Activated CD8-positive, alpha-beta memory T cell treated with anti-CD3 and anti-CD28 coated beads for 4 hours (primary cell): Measurements from ENCODE around the gene RSAD2.

Experiments
- DNase-seq, 2 donors: peaks; one replicate each; pipeline ENCODE4 v3.0.0-alpha.2; 2020; ENCODE audit warnings: low read depth in 2 of 2

RSAD2 gene

DNA sequence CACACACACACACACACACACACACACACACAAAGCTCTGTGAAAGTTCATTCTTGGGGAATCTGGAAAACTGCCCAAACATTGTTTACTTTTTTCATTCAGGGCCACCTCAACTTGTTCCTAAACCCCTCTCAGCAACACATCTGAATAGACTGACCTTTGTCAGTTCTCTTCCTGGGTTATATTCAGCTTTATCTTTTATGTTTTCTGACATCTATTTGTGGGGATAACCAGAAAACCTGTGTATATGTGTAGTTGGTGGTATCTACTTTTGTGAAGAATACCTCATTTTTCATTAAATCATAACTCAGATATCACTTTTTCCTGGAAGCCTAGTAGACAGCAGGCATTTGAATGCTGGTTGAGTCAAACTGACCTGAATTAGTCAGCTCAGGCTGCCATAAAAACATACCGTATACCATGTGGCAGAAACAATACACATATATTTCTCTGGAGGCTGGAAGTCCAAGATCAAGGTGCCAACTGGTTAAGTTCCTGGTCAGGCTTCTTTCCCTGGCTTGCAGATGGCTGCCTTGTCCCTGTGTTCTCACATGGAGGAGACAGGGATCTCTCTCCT, 28.7 kb downstream of the RSAD2 start:
- DNase-seq = no peak

DNA sequence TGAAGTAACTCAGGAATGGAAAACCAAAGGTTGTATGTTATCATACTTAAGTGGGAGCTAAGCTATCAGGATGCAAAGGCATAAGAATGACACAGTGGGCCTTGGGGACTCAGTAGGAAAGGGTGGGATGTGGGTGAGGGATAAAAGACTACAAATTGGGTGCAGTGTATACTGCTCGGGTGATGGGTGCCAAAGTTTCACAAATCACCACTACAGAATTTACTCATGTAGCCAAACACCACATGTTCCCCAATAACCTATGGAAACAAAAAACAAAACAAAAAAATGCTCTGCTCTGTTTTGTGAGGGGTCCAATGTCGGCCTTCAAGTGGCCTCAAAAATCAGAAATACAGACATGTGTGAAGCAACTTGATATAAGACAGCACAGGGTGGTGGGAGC, 30.7 kb downstream of the RSAD2 start:
- DNase-seq = no peak

DNA sequence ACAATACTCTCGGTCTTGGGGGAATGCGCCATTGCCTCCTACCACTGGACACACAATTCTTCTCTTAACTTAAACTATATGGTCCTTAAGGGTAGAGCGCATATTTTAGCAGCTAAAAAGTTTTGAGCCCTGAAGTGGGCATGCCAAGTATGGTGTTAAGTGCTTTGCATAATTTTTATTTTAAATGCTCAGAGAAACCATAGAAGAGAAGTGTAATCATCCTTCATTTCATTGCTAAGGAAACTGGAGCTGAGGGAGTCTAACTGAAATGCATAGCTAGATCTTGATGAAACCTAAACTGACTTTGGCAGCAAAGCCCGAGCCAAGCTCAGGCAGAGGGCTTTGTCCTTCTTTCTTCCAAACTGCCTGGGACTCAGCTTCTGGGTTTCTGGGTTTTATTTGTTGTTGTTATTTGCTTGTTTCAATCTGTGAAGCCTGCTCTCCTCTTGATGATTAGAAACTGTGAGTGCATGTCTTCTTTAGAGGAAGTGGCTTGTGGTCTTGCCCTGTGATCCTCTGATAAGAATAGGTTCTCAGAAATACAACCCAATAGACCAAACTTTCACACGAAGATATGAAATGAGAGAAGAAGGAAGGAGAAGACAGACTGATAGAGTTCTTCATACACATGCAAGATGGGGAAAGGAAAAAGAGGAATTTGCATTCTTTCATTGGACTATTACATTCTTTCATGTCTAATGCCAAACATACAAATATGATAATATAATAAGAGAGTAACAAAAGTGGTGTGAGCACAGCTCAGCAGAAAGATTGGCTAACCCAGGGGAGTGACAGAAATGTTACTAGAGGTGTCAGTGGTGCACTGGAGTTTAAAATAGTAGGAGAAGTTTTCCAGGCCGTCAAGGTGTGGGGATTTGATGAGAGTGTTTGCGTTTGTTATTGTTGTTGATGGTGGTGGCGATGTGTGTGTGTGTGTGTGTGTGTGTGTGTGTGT, 32.1 kb downstream of the RSAD2 start:
- DNase-seq = peak in 1 of 2 donors; percentile 28

DNA sequence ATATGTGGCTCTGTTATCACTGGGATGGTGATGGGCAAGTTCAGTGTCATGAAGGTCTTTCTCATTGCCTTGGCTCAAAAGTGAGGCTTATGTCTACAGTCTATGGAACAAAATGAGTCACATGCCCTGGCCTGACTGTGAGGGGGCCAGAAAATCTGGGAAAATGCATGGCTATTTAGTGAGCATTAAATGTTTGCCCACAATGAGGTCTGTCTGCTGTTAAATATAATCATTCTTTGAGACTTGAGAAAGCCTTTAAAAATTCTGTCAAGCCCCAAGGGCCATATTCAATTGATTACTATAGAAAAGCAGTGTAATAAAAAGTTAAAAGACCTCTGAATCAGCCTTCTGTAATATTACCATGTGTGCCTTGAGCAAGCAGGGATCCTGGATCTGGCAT, 34.1 kb downstream of the RSAD2 start:
- no peak for DNase-seq

DNA sequence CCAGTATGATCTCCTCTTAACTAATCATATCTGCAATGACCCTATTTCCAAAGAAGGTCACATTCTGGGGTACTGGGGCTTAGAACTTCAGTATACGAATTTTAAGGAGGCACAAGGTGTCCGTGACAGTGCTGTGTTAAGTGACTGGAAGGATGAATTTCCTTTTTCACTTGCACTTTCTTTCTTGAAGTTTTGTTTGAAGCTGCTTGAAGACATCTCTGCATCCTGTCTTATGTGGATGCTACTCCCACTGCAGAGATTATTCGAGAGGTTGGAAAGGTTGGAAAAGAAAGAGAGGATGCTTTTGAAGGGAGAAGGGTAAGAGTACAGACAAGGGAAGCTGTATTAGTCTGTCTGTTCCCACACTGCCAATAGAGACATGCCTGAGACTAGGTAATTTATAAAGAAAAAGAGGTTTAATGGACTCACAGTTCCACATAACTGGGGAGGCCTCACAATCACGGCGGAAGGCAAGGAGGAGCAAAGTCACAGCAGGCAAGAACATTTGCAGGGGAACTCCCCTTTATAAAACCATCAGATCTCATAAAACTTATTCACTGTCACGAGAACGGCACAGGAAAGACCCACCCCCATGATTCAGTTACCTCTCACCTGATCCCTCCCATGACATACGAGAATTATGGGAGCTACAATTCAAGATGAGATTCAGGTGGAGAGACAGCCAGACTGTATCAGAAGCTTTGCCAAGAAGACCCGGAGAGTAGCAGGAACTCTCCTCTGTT, 36.0 kb downstream of the RSAD2 start:
- peak in 1 of 2 donors; percentile 35 for DNase-seq

DNA sequence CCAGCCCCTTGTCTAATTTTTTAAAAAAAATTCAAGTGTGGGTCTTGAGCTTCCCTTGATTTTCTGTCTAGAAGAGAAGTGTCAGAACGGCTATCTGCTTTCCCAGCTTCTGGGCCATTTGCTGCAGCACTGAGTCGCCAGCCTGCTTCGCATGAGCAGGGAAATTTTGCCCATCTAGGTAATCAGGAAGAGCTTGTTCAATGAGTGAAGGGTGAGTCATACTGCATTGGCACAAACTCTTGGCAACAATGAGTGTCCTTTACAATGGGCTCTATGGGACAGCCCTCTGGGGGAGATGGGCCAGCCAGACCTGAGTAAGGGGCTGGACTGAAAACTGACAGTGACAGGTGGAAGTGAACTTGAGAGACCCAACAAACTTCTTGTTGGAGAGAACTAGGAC, 37.3 kb downstream of the RSAD2 start:
- DNase-seq = no peak

DNA sequence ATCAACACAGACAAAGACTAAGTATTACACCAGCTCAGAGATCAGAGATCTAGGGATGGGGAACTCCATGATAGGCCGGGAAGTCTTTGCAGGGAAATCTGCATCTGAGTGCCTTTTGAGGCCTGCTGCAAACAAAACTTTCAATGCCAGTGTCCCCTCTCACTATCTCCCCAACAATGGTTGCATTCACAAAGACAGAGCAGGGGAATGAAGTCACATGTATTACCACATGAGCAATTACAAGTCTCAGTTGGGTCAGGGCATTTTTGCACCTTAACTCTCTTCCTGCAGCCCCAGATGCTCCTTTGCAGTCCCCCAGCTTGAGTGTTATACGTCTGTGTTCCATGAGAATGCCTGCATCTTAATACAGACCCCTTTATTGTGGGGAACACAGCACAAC, 37.8 kb downstream of the RSAD2 start:
- no peak for DNase-seq

DNA sequence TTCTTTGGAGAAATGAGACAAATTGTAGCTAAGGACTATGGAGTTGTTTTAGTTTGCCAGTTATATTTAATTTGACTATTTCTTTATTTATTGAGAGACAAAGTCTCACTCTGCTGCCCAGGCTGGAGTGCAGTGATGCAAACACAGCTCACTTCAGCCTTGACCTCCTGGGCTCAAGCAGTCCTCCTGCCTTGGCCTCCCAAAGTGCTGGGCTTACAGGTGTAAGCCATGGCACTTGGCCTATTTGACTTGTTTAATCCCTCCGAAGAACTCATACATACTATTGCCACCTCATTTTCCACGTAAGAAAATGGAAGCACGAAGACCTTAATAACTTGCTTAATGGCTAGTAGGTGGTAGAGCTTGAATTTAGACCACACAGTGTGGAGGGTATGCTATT, 38.6 kb downstream of the RSAD2 start:
- DNase-seq = no peak

DNA sequence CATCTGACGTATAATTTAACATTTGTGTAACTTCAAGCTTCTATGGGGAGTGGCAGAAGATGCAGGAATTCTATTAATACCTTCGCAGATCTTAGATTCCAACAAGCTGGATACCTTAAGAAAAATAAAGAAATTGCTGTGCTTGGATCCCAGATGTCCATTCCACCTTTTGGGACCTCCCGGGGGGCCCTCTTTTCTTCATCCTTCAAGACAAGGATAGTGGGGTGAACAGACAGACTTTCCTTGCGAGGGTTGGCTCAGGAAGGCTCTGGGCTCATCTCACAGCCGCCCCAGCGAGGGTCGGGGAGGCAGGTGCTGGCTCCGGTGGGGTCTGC, 39.1 kb downstream of the RSAD2 start:
- DNase-seq = no peak

DNA sequence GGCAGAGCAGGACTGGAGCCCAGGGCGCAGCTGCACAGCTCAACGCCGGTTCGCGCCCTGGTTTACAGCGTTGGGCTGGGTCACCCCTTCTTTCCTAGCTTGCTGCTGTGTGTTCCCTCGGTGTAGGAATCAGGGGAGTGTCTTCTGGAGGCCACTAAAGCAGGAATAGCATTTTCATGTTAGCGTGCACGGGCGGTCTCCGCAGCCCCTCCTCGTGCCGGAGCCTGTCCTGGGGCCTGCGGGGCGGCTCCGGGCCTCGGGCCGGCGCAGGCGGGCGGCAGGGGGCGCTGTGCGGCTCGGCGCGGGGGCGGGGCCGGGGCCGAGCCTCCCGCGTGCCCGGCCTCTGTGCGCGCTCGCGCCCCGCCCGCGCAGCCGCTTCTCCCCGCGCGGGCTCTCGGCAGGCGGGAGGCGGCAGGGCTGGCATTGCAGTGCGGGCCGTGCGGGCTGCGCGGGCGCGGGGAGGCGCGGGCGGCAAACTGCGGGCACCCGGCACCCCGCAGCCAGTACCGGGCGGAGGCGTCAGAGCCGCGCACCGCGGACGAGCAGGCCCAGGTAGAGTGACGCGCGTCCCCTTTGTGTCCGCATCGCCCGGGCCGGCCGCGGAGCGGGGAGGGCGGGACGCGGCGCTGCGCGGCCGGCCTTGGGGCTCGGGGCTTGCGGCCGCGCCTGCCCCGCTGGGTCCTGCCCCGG, 39.6 kb downstream of the RSAD2 start, which contains the start of gene RNF144A:
Gene RNF144A (plus strand): TSS at position 342 of the 690 bp plus-strand sequence. CDS start 79,515 bp downstream, outside the sequence.
- DNase-seq = peak; percentile 30 to 41

DNA sequence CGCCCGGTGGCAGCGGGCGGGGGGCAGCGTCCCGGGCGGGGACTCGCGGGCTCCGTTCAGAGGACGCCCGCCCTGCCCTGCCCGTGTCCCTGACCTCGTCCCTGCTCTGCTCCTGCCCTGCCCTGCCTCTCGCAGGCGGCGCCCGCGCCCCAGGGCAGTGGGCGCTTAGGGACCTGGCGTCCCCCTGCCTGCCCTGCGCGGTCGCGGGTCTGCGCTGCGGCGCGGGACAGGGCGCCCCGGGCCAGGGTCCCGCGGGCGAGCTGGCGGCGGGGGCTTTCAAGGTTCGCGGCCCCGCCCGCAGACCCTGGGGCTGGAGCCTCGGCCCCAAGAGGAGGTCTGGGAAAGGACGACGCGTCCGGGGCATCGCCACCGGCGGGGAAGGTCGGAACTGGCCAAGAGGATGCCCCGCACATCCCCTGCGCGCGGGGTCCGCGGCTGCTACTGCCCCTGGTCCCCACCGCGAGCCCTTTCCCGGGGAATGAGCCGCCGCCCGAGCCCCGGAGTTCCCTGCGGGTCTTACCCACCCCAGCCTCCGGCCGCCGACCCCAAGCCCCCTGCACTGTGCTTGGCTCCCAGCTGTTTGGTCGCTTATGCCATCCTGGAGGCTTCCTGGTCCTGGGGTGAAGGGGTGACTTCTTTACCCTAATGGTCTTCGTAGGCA, 40.3 kb downstream of the RSAD2 start:
- DNase-seq = no peak

DNA sequence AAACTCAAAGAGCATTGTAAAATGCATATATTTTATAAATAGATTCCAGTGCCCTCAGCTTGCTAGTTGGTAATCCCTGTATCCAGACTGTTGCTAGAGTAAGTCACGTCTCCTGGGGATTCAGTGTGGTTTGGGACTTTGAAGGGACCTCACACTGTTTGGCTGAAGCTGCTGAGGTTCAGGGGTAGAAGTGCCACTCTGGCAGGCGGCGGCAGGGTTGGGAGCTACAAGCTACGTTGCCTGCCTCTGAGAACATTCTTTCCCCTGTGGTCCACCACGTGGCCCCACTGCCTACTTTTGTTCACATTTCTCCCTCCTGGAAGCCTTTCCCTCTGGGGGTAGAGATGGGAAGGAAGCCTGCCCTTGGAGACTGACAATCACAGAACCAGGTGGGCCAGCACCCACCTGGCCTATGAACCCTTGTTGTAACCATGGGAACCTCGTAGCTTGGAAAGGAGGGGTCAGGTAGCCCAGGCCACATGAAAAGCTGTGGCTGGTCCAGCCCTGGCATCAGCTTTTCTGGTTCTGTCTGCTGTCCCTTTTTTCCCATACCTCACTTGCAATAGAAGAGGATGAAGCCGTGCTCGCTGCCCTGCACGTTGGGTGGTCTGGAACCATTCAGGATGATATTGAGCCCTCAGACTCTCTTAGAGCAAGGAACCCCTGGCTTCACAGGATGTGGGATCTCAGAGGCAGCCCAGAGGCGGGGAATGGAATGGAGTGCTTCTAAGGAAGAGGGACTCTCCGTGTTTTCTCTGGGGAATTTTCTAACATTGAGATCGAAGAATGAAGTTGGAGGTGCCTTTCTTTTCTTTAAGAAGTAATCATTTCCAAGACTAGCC, 42.5 kb downstream of the RSAD2 start:
- no peak for DNase-seq

DNA sequence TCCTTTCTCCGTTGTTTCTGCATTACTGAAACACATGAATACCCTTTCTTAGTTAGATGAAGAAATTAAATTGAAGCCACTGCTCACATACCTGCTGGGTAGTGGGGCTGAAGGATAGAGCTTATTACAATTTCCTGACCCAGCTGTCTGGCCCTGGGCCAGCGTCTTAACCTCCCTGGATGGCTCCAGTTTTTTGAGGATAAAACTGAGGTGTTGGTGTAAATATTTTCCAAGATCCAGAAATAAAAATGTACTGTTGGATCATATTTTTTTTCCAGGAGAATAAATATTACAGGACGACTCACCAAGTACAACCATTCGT, 43.1 kb downstream of the RSAD2 start:
- DNase-seq = no peak

DNA sequence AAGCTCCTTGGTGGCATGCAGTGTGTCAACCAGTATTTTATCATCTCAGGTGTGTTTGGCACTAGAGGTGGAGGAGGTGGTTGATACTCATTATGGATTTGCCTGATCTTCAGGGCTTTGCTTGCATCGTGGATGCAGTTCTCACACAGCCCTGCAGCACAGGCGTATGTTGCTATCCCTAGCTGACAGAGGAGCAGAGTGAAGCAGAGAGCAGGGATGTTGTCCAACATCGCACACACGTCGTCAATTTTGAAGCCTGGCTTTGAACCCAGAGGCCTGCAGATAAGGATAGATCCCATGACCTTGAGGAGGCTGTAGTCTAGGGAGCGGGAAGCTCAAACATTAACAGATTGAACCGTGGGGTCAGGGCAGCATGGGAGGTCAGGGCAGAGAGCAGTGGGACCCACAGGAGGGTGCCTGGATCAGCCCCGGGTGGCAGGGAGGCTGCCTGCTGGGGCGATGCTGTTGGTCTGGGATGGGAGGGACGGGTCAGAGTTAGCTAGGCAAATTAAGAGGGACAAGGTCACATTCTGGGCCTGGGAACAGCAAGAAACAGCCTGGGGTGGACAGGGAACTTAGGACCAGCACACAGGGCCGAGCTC, 43.8 kb downstream of the RSAD2 start:
- no peak for DNase-seq

DNA sequence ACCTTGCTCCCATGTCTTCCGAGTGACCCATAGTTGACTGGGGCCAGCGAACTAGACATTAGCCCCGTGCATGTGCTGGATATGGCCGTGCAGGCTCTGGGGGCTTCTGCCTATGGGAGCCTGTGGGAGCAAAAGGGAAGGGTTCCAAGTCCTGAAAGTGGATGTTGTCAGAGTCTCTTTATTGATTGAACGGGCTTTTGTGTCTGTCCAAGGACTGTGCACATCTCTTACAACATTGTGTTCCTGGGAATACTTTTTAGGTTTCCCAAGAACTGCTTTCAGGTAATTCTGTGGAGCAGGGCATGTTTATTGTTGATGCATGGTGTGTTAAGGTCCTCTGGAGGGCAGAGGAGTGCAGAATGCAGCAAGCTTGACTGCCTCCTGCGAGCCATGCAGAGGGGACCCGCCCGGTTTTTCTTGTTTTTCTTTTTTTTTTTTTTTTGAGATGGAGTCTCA, 44.7 kb downstream of the RSAD2 start:
- DNase-seq = no peak

DNA sequence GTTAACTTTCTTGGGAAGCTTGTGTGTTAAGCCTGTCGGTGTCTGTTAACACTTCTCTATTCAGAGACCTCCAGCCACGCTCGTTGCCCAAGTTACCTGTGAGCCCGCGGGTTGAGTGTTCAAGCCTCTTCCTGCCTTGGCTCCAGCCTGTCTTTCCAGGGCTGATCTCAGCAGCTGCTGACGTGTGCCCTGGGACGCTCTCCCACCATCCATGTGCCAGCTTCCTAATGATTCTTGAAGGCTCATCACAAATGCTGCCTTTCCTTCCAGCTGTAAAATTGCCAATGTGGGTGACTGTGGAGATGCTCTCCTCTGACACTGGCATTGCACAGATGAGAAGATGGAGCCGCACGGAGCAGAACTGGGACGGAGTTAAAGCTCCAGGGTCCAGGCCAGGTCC, 45.7 kb downstream of the RSAD2 start:
- no peak for DNase-seq

DNA sequence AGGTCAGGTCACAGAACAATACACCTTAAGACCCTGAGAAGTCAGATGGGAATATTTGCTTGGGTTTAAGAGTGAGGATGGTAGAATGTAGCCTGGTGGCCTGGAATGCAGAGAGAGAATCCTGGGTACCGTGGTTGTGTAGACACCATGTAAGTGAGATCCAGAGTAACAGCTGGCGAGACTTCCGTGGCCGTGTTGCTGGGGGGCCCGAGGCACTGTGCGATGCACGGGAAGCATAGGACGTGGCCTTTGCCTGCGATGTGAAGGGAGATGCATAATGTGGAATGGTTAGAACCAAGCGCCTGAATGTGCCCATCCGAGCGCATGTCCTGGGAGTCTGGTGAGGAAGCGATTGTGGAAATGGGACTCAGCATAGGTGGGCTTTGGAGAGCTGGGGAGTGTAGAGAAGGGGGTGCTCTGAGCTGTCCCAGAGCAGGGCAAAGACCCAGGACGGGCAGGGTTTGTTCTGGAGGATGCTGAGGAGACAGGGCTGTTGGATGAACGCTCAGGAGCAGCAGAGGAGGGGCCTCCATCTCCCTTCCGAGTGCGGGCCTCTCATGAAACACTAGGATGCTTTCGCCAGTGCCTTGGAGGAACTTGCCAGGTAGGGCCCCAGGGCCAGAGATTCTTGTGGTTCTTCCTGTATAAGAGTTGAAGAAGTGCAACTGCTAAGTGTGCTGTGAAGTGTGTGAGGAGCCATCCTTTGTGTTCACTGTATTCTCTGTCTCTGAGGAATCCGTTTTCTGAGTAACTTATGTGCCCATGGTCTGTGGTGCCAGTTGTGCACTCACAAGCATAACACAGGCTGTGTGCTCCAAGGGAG, 46.7 kb downstream of the RSAD2 start:
- no peak for DNase-seq

DNA sequence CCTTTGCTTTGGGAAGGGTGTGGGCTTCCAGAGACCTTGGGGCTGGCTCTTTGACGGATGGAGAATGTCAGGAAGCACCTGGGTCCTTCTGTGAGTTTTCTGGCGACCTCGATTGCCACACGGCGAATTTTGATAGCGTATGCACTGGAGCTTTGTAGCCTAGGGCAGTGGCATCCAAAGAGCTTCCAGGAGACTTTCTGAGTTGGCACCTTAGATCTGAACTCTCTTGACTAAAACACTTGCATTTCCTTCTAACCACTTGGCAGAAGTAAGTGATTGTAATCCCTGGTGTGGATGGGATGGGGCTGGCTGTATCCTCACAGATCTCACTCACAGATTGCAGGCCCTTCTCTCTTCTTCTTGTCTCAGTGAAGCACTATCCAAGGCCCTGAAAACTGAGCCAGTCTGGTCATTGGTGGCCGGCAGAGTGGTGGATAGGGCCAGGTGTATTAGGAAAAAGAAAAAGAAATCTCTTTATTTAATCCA, 47.4 kb downstream of the RSAD2 start:
- DNase-seq = no peak

DNA sequence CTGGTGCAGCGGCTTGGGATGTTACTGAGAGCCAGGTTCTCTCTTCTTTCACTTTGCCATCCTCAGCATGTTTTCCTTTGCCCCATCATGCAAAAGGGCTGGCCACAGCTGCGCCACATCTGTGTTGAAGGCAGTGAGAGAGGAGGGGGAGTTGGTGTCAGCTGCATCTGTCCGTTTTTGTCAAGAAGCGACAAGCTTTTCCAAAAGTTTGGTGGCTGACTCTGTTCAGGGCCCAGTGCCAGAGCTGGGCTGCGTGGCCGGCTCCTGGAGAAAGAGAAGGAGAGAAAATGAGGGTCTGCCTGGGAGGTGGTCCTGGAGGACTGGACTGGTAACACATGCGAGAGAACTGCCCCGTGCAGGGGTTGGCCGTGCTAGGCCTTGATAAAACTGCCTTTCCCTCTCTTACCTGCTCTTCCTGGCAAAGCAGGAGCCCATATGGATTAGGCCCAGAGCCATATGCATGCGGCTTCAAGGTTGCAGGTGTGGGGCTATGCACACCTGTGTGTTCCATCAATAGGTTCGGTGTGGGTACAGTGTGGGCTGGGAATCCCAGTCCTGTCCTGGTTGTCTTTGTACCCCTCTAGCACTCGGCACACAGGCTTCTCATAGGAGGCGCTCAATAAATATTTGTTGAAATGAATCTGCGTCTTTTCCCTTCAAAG, 48.6 kb downstream of the RSAD2 start:
- no peak for DNase-seq
